ENCODE measurements around the gene ZCCHC17.

DNA sequence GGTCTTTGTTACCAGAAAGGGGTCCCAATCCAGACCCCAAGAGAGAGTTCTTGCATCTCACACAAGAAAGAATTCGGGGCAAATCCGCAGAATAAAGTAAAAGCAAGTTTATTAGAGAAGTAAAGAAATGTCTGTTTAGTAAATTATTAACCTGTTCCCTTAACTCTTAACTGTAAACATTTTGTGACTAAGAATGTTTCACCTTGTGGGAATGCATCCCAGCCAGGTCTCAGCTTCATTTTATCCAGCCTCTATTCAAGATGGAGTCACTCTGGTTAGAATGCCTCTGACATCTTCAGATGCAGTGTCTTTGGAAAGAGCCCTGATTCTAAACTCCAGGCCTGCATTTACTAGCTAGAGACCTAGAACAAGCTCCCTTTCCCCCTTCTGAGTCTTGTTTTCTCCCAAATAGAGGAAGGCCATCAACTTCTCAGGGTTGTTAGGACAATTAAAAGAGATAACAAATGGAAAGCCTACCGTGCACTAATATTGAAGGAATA, 80.6 kb downstream of the ZCCHC17 start:
- TF ChIP-seq POLR2A (IDR thresholded peaks at IDR 0.05; ENCODE audit: low read length) (no peak), GATA1 (IDR thresholded peaks at IDR 0.05; ENCODE audit: low read depth, low read length) (no peak)

Measured in erythroblast (primary cell).